ENCODE measurements around the gene ATRNL1. TPM values are rescaled to one million over a fixed set of nuclear protein-coding genes. Genes with fewer than 3 reads are reported as not detected.

The ATRNL1 gene
- total RNA-seq, 1 experiment from 2014 or later = 1.3 TPM

DNA sequence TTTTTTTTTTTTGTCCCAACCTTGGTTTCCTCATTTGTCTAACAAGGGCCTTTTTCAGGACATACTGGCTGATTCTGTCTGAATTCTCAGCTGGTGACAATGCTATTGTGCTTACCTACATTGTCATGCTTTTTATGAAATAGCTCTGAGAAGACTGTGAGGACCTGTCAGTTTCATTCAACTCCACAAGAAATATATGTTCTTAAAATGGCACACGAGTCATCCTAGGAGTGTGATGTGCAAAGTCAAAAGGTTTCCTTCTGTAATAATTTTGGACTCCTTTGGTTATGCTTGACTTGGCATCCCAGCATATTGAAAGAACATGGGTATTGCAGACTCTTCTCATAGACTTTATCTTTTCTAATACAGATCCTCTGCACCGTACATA lies 863.8 kb downstream of the ATRNL1 start:
- H3K9ac ChIP-seq (ENCODE audit: low read length) = no peak overlapping the region
- no peaks in the 10 kb centered on the region for H4K20me1 ChIP-seq (ENCODE audit: insufficient read depth)
- DNase-seq (ENCODE audit: low read depth, low spot score) = no peak
- no peak overlapping the region for H3K27ac ChIP-seq (ENCODE audit: low read depth, low read length)
- peaks cover 12% of the 10 kb centered on the region; the same call in 1 of the 2 replicates for H3K27me3 ChIP-seq (ENCODE audit: insufficient read depth, low read length)
- ChIA-PET CTCF (no interaction called here), POLR2A (no interaction called here), RAD21 (ENCODE audit: low non-redundant PET in 1 of 2, low total read pairs in 2 of 2, uncharacterized antibody in 2 of 2, unreplicated experiment in 2 of 2) (no interaction called here)
- no peak overlapping the region for H3K4me2 ChIP-seq (ENCODE audit: low read length)
- no peak overlapping the region for H2AFZ ChIP-seq (ENCODE audit: low read depth, low read length, poor library complexity, severe bottlenecking)
- TF ChIP-seq, protein P1, sequence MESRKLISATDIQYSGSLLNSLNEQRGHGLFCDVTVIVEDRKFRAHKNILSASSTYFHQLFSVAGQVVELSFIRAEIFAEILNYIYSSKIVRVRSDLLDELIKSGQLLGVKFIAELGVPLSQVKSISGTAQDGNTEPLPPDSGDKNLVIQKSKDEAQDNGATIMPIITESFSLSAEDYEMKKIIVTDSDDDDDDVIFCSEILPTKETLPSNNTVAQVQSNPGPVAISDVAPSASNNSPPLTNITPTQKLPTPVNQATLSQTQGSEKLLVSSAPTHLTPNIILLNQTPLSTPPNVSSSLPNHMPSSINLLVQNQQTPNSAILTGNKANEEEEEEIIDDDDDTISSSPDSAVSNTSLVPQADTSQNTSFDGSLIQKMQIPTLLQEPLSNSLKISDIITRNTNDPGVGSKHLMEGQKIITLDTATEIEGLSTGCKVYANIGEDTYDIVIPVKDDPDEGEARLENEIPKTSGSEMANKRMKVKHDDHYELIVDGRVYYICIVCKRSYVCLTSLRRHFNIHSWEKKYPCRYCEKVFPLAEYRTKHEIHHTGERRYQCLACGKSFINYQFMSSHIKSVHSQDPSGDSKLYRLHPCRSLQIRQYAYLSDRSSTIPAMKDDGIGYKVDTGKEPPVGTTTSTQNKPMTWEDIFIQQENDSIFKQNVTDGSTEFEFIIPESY (IDR thresholded peaks at IDR 0.05; ENCODE audit: extremely low read depth, insufficient replicate concordance, low read length) = no peak
- TF ChIP-seq, protein P2, sequence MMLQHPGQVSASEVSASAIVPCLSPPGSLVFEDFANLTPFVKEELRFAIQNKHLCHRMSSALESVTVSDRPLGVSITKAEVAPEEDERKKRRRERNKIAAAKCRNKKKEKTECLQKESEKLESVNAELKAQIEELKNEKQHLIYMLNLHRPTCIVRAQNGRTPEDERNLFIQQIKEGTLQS (IDR thresholded peaks at IDR 0.05) = no peak
- TF ChIP-seq POLR2A (IDR thresholded peaks at IDR 0.05; ENCODE audit: borderline replicate concordance, extremely low read depth, insufficient read depth, insufficient read length) = no peak
- TF ChIP-seq CBX3 (IDR thresholded peaks at IDR 0.05; ENCODE audit: low read depth) = no peak
- TF ChIP-seq EZH2 (IDR thresholded peaks at IDR 0.05) = no peak
- TF ChIP-seq YY1 (IDR thresholded peaks at IDR 0.05; ENCODE audit: extremely low read depth, insufficient replicate concordance, low read depth, low read length) = no peak
- TF ChIP-seq, protein P3, sequence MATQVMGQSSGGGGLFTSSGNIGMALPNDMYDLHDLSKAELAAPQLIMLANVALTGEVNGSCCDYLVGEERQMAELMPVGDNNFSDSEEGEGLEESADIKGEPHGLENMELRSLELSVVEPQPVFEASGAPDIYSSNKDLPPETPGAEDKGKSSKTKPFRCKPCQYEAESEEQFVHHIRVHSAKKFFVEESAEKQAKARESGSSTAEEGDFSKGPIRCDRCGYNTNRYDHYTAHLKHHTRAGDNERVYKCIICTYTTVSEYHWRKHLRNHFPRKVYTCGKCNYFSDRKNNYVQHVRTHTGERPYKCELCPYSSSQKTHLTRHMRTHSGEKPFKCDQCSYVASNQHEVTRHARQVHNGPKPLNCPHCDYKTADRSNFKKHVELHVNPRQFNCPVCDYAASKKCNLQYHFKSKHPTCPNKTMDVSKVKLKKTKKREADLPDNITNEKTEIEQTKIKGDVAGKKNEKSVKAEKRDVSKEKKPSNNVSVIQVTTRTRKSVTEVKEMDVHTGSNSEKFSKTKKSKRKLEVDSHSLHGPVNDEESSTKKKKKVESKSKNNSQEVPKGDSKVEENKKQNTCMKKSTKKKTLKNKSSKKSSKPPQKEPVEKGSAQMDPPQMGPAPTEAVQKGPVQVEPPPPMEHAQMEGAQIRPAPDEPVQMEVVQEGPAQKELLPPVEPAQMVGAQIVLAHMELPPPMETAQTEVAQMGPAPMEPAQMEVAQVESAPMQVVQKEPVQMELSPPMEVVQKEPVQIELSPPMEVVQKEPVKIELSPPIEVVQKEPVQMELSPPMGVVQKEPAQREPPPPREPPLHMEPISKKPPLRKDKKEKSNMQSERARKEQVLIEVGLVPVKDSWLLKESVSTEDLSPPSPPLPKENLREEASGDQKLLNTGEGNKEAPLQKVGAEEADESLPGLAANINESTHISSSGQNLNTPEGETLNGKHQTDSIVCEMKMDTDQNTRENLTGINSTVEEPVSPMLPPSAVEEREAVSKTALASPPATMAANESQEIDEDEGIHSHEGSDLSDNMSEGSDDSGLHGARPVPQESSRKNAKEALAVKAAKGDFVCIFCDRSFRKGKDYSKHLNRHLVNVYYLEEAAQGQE (IDR thresholded peaks at IDR 0.05; ENCODE audit: low read depth) = no peak
- TF ChIP-seq FOSL1 (IDR thresholded peaks at IDR 0.05; ENCODE audit: low read depth) = no peak
- TF ChIP-seq ELF1 (IDR thresholded peaks at IDR 0.05; ENCODE audit: borderline replicate concordance, low read depth) = no peak
- no peak for TF ChIP-seq POLR2AphosphoS5 (IDR thresholded peaks at IDR 0.05; ENCODE audit: low read depth, low read length)
- no peak for TF ChIP-seq CEBPB (IDR thresholded peaks at IDR 0.05; ENCODE audit: low read depth)
- intact Hi-C loops (cut with micrococcal nuclease) = no loop called here
- H3K4me1 ChIP-seq (ENCODE audit: control insufficient read depth in 1 of 2, insufficient read depth in 2 of 2, low read length in 2 of 2) = no peaks in the 10 kb centered on the region
- H3K9me3 ChIP-seq (ENCODE audit: control insufficient read depth in 1 of 2, insufficient read depth in 1 of 2, low read depth in 1 of 2, low read length in 2 of 2) = no peaks in the 10 kb centered on the region
- H3K4me3 ChIP-seq (replicated peaks in 1 of 2; ENCODE audit: low read depth in 1 of 2, low read length in 2 of 2) = no peak overlapping the region
- no TSS peak for BruUV-seq (replicated peaks)
- H3K9me2 ChIP-seq (ENCODE audit: insufficient read depth) = no peaks in the 10 kb centered on the region
- no peak for ATAC-seq
- H3K36me3 ChIP-seq (ENCODE audit: control insufficient read depth in 1 of 2, insufficient read depth in 2 of 2, low read length in 2 of 2) = no peaks in the 10 kb centered on the region
- H3K79me2 ChIP-seq (ENCODE audit: insufficient read depth, low read length) = no peaks in the 10 kb centered on the region
